Raji (cell line): ENCODE measurements around the gene ALX4.

Experiments
- POLR2A ChIP-seq: IDR thresholded peaks from 2 replicates; pipeline ENCODE4 v1.6.1; 2011; ENCODE audit warnings: low read depth, low read length, control low read depth; ENCODE audit not compliant: insufficient read depth

The ALX4 gene

DNA sequence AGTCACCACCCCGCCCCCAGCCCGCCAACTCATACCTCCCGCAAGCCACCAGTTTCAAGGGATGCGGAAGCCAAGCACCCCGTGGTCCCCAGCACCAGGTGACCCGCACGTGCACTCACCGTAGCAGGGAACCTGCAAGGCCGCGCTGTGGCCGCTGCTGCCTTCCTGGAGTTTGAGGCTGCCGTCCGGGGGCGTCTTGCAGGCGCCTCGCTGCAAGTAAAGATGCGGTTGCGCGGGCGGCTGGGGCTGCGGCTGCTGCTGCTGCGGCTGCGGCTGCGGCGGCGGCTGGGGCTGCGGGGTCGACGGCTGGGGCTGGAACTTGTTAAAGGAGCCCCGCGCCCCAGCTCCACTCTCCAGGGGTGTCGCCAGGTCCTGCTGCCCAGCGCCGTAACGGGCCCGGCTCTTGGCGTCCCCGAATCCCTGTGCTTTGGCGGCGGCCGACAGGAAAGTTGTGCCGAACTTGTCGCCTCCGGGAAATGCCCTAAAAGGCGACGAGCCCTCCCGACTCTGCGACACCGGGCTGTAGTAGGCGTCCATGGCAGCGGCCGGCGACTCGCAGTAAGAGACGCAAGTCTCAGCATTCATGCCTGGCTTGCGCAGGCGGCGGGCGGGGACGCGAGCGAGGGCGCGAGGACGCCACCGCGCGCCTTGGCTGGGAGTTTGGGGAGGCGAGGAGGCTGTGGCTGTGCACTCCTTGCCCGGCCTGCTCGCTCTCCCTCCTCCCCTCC lies at the start of gene ALX4:
Gene ALX4, minus strand, starts transcription at position 662 of the 728 bp plus-strand sequence. Its CDS starts 77 bp downstream, at position 585.
- no peak for TF ChIP-seq POLR2A

DNA sequence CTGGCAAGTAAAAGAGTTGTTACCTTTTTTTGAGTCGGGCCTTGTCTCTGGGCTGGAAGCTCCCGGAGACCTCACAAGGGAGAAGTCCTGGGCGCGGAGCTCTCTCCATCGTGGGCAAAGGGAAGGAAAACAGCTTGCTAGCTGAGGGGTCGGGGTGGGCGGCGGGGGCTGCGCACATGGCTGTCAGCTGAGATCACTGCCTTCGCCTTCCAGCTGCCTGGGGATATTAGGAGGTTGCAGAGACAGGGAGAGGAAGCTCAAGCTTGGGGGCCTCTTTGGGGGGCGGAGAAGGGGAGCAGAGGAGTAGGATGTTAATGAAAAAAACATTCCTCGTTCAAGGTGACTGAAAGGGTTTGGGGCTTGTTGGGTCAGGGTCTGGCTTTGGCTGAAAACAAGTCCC lies 49.2 kb upstream of the ALX4 start:
- TF ChIP-seq POLR2A = no peak

DNA sequence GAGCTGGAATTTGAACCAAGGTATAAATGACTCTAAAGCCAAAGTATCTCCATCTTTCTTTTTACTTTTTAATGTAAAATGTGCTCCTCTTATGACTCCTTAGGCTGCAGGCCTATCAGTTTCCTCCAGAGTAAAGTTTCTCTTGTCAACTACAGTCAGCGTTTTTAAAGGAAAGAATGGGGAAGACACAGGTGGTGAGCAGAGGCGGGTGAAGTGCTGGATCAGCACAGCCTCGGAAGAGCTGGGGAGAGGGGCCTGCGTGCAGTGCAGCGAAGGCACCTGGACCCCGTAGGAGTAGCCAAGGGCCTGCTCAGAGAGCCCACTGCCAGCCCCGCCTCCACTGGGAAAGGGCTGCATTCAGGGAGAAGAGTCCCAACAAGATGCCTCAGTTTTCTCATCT lies 48.8 kb upstream of the ALX4 start:
- no peak for TF ChIP-seq POLR2A

DNA sequence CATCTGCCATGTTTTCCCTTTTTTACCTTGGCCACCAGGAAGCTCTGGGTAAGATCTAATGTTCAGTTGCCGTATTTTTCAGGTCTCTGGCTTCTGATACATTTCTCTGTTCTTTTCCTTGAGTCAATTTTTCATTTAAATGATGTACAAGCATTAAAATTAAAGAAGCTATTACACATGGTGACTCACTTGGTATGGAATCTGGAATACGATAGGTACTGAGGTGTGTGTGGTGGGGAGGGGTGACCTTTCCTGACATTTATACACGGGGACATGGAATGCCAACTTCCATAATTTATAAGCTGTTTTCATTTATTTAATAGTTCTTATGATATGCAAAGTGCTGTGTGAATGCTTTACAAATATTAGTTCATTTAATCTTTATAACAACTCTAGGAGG lies 47.8 kb upstream of the ALX4 start:
- TF ChIP-seq POLR2A = no peak

DNA sequence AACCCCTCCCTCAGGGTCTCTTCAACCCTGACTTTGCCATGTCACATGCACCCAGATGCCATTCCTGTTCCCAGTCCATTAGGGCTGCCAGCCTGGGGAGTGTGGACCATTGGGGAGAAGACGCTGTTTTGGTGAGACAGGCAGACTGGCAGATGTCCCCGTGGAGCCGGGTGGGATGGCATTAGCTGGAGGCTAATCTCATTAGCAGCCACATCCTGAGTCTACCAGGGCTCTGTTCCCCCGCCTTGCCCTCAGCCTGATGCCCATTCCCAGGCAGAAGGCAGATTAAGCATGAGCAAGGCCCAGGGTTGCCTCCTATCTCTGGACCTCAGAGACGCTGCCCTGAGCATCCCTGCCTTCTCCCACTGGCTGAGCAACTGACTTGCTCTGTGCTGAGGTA lies 46.4 kb upstream of the ALX4 start:
- TF ChIP-seq POLR2A = no peak

GRCh38 chr11:44351898-44352498 lies 42.1 kb upstream of the ALX4 start:
- no peak for TF ChIP-seq POLR2A

DNA sequence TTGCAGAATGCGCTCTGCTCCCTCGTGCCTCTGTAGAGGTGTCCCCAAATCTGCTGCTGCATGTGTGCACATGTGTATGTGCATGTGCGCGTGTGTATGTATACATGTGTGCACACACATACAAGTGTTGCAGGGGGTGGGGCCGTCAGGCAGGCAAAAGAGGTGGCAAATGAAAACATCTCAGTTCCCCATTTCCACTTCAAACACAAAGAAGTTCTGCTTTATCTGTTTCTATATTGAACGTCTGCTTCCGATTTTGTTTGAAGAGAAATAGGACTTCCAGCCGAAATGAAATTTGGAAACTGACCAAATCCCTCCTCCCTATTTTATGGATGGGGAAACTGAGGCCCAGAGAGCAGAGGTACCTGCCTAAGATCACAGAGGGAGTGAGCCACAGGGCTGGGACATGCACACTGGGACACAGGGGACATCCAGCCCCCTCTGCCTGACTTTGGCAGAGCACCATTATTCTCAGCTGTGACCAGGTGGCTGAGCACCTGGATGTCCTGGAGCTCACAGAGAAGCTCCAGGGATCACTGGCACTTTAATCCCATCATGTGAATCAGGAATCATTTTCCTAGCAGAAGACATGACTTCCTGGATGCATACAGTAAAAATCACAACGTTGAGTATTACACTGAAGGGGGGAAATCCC lies 41.2 kb upstream of the ALX4 start:
- TF ChIP-seq POLR2A = no peak

GRCh38 chr11:44349328-44349727 lies 39.4 kb upstream of the ALX4 start:
- TF ChIP-seq POLR2A = no peak

- TF ChIP-seq POLR2A = no peak
These were observed 38.8 kb upstream of the ALX4 start for GRCh38 chr11:44348721-44349120.

DNA sequence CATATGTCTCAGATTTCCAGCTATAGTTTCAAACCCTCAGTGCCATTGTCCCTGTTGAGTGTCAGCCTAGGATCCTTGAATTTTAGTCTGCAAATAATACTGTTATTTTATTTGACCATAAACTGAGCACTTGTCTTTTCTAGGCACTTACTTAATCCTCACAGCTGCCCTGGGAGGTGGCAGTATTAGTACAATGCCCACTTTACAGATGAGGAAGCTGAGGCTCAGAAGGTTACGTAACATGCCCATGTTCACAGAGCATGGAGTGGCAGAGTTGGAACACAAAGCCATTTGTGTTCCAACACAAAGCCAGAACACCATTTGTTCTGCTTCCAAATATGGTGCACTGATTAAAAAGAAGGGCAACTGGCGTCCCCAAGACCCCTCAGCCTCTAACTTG lies 38.2 kb upstream of the ALX4 start:
- no peak for TF ChIP-seq POLR2A

GRCh38 chr11:44347538-44347937 lies 37.6 kb upstream of the ALX4 start:
- no peak for TF ChIP-seq POLR2A

DNA sequence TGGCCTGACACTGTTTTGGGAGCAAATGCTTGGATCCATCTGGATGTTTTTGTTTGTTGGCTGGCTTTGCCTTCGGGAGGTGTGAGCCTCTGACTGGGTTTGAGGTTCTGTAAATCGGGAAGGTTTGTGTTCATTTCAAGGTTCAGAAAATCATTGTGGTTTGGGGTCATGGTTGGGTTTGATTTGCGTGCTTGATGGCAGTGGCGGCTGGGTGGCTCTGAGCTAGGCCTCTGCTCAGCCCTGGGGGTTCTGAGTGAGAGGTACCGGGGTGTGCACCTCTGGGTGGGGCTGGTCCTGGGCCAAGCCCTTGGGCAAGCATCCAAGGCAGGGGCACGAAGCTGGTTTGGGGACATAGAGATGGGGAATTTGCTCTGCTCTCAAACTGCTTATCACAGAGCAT lies 37.0 kb upstream of the ALX4 start:
- TF ChIP-seq POLR2A = no peak

DNA sequence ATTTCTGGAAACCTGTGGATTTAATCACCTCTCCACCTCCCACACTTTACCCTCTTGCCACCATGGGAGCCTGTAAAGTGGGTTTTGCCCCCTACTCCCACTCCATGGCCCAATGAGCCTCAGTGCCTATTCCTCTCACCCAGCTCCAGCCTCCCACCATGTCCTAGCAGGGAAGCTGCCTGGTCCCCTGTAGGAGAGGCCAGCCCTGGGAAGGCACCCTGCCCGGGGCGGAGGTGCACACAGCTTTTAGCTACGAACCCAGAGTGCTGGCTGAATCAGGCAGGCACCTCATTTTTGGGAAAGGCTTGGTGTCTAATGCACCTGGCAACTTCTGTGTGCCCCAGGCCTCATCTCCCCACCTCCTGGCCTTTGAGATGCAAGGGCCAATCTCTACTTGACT lies 35.8 kb upstream of the ALX4 start:
- no peak for TF ChIP-seq POLR2A

DNA sequence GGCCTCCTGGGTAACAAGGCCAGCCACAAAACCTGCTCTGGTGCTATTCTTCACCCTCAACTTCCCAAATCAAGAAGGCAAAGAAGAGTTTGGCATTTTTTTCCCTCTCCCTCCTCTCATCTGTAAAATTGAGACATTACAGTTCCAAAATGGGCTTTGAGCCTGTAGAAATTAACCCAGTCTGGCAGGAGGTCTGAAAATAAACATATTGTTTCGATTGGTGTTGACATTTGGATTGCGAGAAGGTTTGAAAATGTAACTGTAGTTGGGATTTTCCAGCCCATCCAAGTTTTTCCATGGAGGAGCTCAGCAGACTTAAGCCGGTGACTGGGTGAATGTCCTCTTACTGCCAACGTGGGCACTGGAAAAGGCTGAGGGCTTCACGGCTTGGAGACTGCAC lies 35.0 kb upstream of the ALX4 start:
- TF ChIP-seq POLR2A = no peak

DNA sequence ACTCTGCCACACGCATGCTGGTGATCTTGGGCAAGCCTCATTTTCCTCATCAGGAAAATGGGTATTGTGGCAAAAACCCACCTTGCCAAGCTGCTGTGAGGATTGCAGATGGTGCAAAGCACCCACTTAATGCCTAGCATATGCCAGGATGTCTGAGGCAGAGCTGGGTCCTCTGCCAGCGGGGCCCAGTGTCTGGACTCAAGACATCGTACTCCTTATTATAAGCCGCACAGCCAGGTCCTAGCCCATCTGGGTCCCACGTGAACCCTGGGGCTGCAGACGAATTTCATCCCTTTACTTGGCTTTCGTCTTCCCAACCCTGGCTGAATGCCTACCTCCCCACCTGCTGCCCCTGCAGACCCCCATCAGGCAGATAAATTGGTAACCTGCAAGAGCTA lies 34.5 kb upstream of the ALX4 start:
- no peak for TF ChIP-seq POLR2A

DNA sequence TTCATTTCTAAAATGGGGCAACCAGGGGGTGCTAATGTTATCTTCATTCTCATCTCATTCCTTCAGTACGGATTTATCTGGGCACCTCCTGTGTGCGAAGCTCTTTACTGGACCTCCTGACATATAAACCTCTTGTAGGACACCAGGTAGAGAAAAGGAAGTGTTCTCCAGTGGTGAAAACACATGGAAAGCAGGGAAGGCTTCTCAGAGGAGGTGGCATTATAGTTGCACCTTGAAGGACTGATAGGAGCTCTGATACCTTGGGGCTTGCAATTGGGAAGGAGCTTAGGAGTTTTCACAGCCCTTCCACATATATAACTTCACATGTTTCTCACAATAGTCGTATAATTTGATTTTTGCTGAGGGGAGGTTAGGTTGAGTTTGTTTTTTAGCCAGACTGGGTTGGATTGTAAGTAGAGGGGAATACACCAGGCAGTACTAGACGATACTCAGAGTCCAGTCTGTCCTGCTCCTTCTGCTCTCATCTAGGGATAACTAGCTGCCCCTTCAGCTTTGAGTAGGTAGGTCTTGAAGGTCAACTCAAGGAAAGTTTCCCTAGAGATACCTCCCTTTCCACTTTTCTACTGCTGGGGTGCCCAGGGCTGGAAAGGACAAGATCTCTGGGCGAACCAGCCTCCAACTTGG lies 34.0 kb upstream of the ALX4 start:
- no peak for TF ChIP-seq POLR2A

GRCh38 chr11:44342616-44343015 lies 32.7 kb upstream of the ALX4 start:
- no peak for TF ChIP-seq POLR2A

DNA sequence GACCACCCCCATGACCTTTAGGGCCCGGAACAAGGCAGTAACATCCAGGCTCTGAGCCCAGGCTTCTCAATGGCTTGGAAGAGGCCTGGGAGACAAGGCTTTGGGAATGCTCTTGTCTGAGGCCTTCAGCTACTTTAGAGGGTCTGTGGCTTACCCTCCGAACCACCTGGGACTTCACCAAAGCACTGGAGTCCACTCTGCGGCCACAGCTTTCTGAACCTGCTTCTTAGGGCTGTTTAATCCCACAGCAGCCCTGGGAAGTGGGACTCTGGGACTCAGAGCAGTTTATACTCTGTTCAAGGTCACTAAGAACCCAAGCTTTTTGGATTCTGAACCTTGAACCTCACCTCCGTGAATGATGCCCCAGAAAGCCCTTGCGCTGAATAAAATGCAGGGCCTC lies 30.7 kb upstream of the ALX4 start:
- TF ChIP-seq POLR2A = no peak
